HepG2 (cell line): ENCODE data around the gene PLPP7. TPM values are rescaled to one million over a fixed set of nuclear protein-coding genes. Genes with fewer than 3 reads are reported as not detected.

ENCODE experiments used
- ATAC-seq: fragments of 200-7000 bp; cut with Tn5 transposase; 3 replicates; pipeline ENCODE4 v1.9.1; 2020; ENCODE audit warnings: mild to moderate bottlenecking, moderate library complexity
- BruUV-seq: library from RNA; stranded (reverse); fragments of 400-500 nt; replicated peaks from 2 replicates; lab custom pipeline; 2021; lab: Mats Ljungman, UMichigan
- CTCF ChIA-PET: fragments of 300-600 bp; formaldehyde crosslinking; extraction: SDS; loops from one replicate; lab custom pipeline; 2021; ENCODE audit warnings: low total read pairs, inconsistent platforms, low intra/inter-chr PET ratio; lab: Yijun Ruan, JAX
- POLR2A ChIA-PET: fragments of 350-600 bp; sonication (Branson Sonifier 250); formaldehyde crosslinking; loops from one replicate; lab custom pipeline; 2020; ENCODE audit warnings: antibody characterized with exemption, inconsistent platforms; lab: Yijun Ruan, JAX
- DNase-seq: peaks from one replicate; pipeline ENCODE4 v3.0.0-alpha.2; 2015; ENCODE audit warnings: low spot score
- FAIRE-seq: peaks from 3 replicates; lab custom pipeline; 2011; peaks lifted over from hg19 to GRCh38; lab: Jason Lieb, UNC
- H2AFZ ChIP-seq: one replicate; pipeline ENCODE4 v1.6.1; 2011; ENCODE audit warnings: low read length, inconsistent platforms
- H3K27ac ChIP-seq: fragments of 300-600 bp; 3 replicates; pipeline ENCODE4 v1.8.0; 2011; ENCODE audit warnings: mixed run types, mild to moderate bottlenecking, mixed read lengths, low read length, inconsistent platforms; ENCODE audit not compliant: insufficient read depth; ENCODE audit errors: extremely low read length
- H3K27me3 ChIP-seq, 2 experiments: fragments of 200-600 bp in 1 of 2; 2 replicates in 1 of 2; 3 replicates in 1 of 2; pipeline versions ENCODE4 v1.6.0 to v1.8.0; 2011; ENCODE audit warnings: low read length in 2 of 2, mild to moderate bottlenecking in 2 of 2, moderate library complexity in 2 of 2, inconsistent platforms in 1 of 2; ENCODE audit not compliant: insufficient read depth in 2 of 2, control insufficient read depth in 1 of 2
- H3K36me3 ChIP-seq, 2 experiments: fragments of 200-600 bp in 1 of 2; replicated peaks in 1 of 2; 2 replicates in 1 of 2; 3 replicates in 1 of 2; pipeline versions ENCODE4 v1.5.1 to v1.8.0; 2011; ENCODE audit warnings: low read length in 2 of 2, inconsistent platforms in 1 of 2; ENCODE audit not compliant: insufficient read depth in 2 of 2, control insufficient read depth in 1 of 2
- H3K4me1 ChIP-seq: 2 replicates; pipeline ENCODE4 v1.5.1; 2012; ENCODE audit warnings: low read length, inconsistent platforms; ENCODE audit not compliant: insufficient read depth
- H3K4me2 ChIP-seq: 2 replicates; pipeline ENCODE4 v1.6.0; 2011; ENCODE audit warnings: low read depth, low read length, inconsistent platforms
- H3K4me3 ChIP-seq, 3 experiments: fragments of 200-600 bp in 1 of 3; sonication (generic), shearing (Covaris generic) in 1 of 3; replicated peaks in 1 of 3; 2 replicates each; pipeline ENCODE4 v1.5.1; 2011 to 2016; ENCODE audit warnings: low read length in 3 of 3, inconsistent platforms in 2 of 3, low read depth in 2 of 3, mild to moderate bottlenecking in 2 of 3, control low read depth in 1 of 3, mixed read lengths in 1 of 3; ENCODE audit not compliant: insufficient read depth in 1 of 3
- H3K79me2 ChIP-seq: one replicate; pipeline ENCODE4 v1.6.1; 2011; ENCODE audit warnings: low read length, inconsistent platforms; ENCODE audit not compliant: insufficient read depth
- H3K9ac ChIP-seq: 2 replicates; pipeline ENCODE4 v1.6.0; 2011; ENCODE audit warnings: mild to moderate bottlenecking, low read depth, low read length, inconsistent platforms; ENCODE audit not compliant: insufficient read depth
- H3K9me3 ChIP-seq: 2 replicates; pipeline ENCODE4 v1.5.1; 2012; ENCODE audit warnings: mild to moderate bottlenecking, low read length
- H4K20me1 ChIP-seq: 2 replicates; pipeline ENCODE4 v1.6.0; 2011; ENCODE audit warnings: inconsistent platforms, mild to moderate bottlenecking, low read length, moderate library complexity; ENCODE audit not compliant: insufficient read depth
- GFI1 ChIP-seq: sonication (generic); formaldehyde crosslinking; IDR thresholded peaks from 2 replicates; pipeline ENCODE4 v1.5.0; 2020; ENCODE audit warnings: missing genetic modification reagents, mild to moderate bottlenecking, borderline replicate concordance
- JUNB ChIP-seq: sonication (generic); formaldehyde crosslinking; IDR thresholded peaks from 2 replicates; pipeline ENCODE4 v1.8.0; 2022; ENCODE audit warnings: missing genetic modification reagents, mild to moderate bottlenecking, borderline replicate concordance
- RELA ChIP-seq: sonication (generic); formaldehyde crosslinking; IDR thresholded peaks from 2 replicates; pipeline ENCODE4 v1.4.0; 2020; ENCODE audit warnings: missing genetic modification reagents
- TIGD3 ChIP-seq: sonication (generic); formaldehyde crosslinking; IDR thresholded peaks from 2 replicates; pipeline ENCODE4 v1.5.1; 2020; ENCODE audit warnings: mild to moderate bottlenecking, missing genetic modification reagents, borderline replicate concordance
- ZNF234 ChIP-seq: sonication (generic); formaldehyde crosslinking; conservative IDR thresholded peaks from 2 replicates; pipeline ENCODE4 v1.5.1; 2020; ENCODE audit warnings: mild to moderate bottlenecking, missing genetic modification reagents
- ZNF530 ChIP-seq: sonication (generic); formaldehyde crosslinking; IDR thresholded peaks from 2 replicates; pipeline ENCODE4 v1.5.0; 2020; ENCODE audit warnings: low read depth, mild to moderate bottlenecking, missing genetic modification reagents
- ZNF564 ChIP-seq: sonication (generic); formaldehyde crosslinking; IDR thresholded peaks from 2 replicates; pipeline ENCODE4 v1.8.1; 2023; ENCODE audit warnings: mild to moderate bottlenecking, missing genetic modification reagents
- ZNF781 ChIP-seq: sonication (generic); formaldehyde crosslinking; IDR thresholded peaks from 2 replicates; pipeline ENCODE4 v1.5.1; 2020; ENCODE audit warnings: borderline replicate concordance, mild to moderate bottlenecking, missing genetic modification reagents; ENCODE audit errors: not compliant biosample characterization
- WGBS: methylation state at CpG from one replicate; pipeline ENCODE4 v1.1.6; 2017; ENCODE audit warnings: low lambda C conversion rate; 5-methylcytosine and 5-hydroxymethylcytosine counted together
- in situ Hi-C: cut with HindIII; loops from 2 replicates; pipeline ENCODE4 v1.10.0; 2017; ENCODE audit warnings: low pct_unique_long_range_greater_than_20kb; ENCODE audit not compliant: extremely low pct_ligation_motif_present
- intact Hi-C: fragments of 100-400 bp; cut with micrococcal nuclease; formaldehyde crosslinking; loops from one replicate; pipeline ENCODE4 v1.10.0; 2022; ENCODE audit not compliant: unreplicated experiment
- polyA plus RNA-seq, 8 experiments: library from polyadenylated mRNA; depleted of rRNA in 3 of 8; stranded (reverse) in 7 of 8; unstranded in 1 of 8; fragments of >200 nt; fragmentation: Illumina TruSeq in 4 of 8; extraction: Trizol in 4 of 8; gene quantifications; 2 replicates each; pipeline versions ENCODE4 v1.2.1 to v1.2.3, GENCODE V29; 2011 to 2016; ENCODE audit warnings: low read depth in 4 of 8, missing spikeins in 1 of 8, mixed read lengths in 1 of 8; ENCODE audit not compliant: insufficient read depth in 1 of 8
- total RNA-seq, 5 experiments: library from RNA; depleted of rRNA; stranded (reverse); fragments of >200 nt; fragmentation: Illumina TruSeq; extraction: Trizol; gene quantifications; 2 replicates each; pipeline ENCODE4 v1.2.3, GENCODE V29; 2016; ENCODE audit warnings: low read depth in 1 of 5

Gene PLPP7
- total and polyA plus RNA-seq, 2 of the 13 experiments (the other 11 are each of a cell fraction or from before 2014, with no cell fraction given): 0.33 to 1.2 TPM

- no peak for TF ChIP-seq JUNB (CRISPR knock-in tag)
These were observed 9.3 kb downstream of the PLPP7 start (continued) for GRCh38 chr9:131298816-131299215.

GRCh38 chr9:131299346-131299960 is 9.9 kb downstream of the PLPP7 start:
- H3K79me2 ChIP-seq: no peaks in the 10 kb centered on the region
- no peak overlapping the region for H3K27ac ChIP-seq
- peaks cover 2% of the 10 kb centered on the region for H3K4me1 ChIP-seq
- H3K9ac ChIP-seq: no peak overlapping the region
- ChIA-PET POLR2A (no interaction called here), CTCF (no interaction called here)
- no peak overlapping the region for H3K4me2 ChIP-seq
- FAIRE-seq (no peak), DNase-seq (no peak), ATAC-seq (no peak)
- no peaks in the 10 kb centered on the region for H3K9me3 ChIP-seq
- intact Hi-C loops (no loop called here), in situ Hi-C loops (no loop called here)
- H4K20me1 ChIP-seq: no peaks in the 10 kb centered on the region
- no TSS peak for BruUV-seq
- no peak for TF ChIP-seq ZNF530
- 48% methylated on average over 19 of the region's 22 CpGs for WGBS
- no peak overlapping the region for H3K4me3 ChIP-seq
- no peak overlapping the region for H2AFZ ChIP-seq
- peaks cover 9 to 37% of the 10 kb centered on the region in 2 experiments; a peak in 3 of 5 replicates for H3K27me3 ChIP-seq
- no peaks in the 10 kb centered on the region for H3K36me3 ChIP-seq

DNA sequence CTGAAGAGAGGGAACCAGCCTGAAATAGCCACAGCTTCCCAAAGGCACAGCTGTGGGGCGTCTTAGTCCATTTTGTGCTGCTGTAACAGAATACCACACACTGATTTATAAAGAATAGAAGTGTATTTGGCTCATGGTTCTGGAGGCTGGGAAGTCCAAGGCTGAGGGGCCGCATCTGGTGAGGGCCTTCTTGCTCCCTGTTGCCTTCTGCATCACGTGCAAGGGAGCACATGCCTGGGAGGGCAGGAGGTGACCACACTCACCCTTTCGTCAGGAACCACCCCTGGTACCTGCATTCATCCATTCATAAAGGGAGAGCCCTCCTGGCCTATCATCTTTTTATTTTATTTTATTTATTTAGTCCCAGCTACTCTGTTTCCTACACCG is 10.4 kb downstream of the PLPP7 start:
- Histone ChIP-seq H3K4me3 (no peak overlapping the region), H3K79me2 (no peaks in the 10 kb centered on the region), H3K9me3 (no peaks in the 10 kb centered on the region), H3K9ac (no peak overlapping the region), H3K36me3 (no peaks in the 10 kb centered on the region), H3K4me1 (peaks cover 7% of the 10 kb centered on the region), H3K4me2 (no peak overlapping the region), H3K27me3 (peaks cover 9 to 42% of the 10 kb centered on the region in 2 experiments; a peak in 3 of 5 replicates), H2AFZ (no peak overlapping the region), H3K27ac (no peak overlapping the region), H4K20me1 (no peaks in the 10 kb centered on the region)
- WGBS: 13% methylated on average over 2 of the region's 5 CpGs
- in situ Hi-C loops (no loop called here), intact Hi-C loops (no loop called here)
- DNase-seq: no peak
- CTCF ChIA-PET: no interaction called here
- ATAC-seq: no peak
- no TSS peak for BruUV-seq
- no peak for FAIRE-seq
- TF ChIP-seq ZNF234 (CRISPR knock-in tag) (no peak), ZNF781 (no peak), GFI1 (CRISPR knock-in tag) (no peak), TIGD3 (CRISPR knock-in tag) (no peak), ZNF564 (peak; percentile 94; the same call in 1 of the 2 replicates), RELA (CRISPR knock-in tag) (no peak)
- POLR2A ChIA-PET: no interaction called here
